Astrocyte of the spinal cord (primary cell): ENCODE measurements around the gene ARHGEF28.

Source experiments
- DNase-seq: peaks from one replicate; pipeline ENCODE4 v3.0.0; 2011; ENCODE audit warnings: low read depth, low spot score
- H3K4me3 ChIP-seq: 2 replicates; pipeline ENCODE4 v1.5.1; 2011; ENCODE audit warnings: low read depth, mild to moderate bottlenecking, low read length, moderate library complexity
- CTCF ChIP-seq: IDR thresholded peaks from 2 replicates; pipeline ENCODE4 v1.5.1; 2012; ENCODE audit warnings: low read depth, mild to moderate bottlenecking, low read length, inconsistent platforms
- in situ Hi-C: cut with HindIII; loops from 2 replicates; pipeline ENCODE4 v1.10.0; 2017; ENCODE audit warnings: low sequenced_read_pairs

The ARHGEF28 gene

DNA sequence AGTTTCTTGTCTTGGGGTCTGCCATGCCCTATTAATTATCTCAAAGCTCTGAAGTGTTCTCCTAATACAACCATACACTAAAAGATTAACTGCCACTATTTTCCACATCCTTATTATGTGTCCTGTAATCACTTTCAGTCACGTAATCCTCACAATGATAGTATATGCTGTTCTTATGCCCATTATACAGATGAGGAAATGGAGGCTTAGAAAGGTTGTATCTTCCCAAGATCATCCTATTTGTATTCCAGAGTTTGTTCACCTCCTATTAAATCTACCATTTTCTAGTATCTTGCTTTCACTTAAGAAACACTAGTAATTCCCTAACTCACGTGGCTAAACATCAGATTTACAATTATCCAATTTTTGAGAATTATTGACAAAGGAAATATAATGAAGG is 2.9 kb upstream of the ARHGEF28 start:
- no peak for TF ChIP-seq CTCF
- in situ Hi-C loops, result no loop called here
- DNase-seq, result no peak
- no peak overlapping the region for H3K4me3 ChIP-seq

DNA sequence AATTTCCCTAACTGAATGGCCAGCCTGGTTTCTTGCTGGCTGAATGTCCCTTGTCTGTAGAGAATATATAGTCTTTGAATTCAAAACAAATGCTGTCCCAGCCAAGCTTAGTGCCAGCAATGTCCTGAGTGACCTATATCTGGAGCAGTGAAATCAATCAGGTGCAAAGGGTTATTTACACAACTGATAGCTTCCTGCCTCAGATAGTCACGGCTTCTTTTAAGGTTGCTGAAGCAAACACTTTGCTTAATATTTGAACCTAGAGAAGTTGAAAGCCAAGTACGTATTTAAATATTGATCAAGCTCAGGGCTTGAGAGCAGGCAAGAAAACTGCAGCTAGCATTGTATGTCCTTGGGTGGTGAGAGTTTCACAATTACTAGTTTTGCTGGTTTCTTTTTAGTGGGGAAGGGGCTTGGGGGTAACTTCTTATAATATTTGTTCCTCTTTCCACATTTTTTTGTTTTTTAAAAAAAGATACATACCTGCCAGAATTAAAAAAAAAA is 2.0 kb upstream of the ARHGEF28 start:
- in situ Hi-C loops, result no loop called here
- H3K4me3 ChIP-seq, result no peak overlapping the region
- TF ChIP-seq CTCF, result no peak
- DNase-seq, result no peak

- in situ Hi-C loops, result no loop called here
- DNase-seq, result no peak
- no peak for TF ChIP-seq CTCF
- H3K4me3 ChIP-seq, result no peak overlapping the region
Observed at GRCh38 chr5:73624888-73625287, 1.1 kb upstream of the ARHGEF28 start.

GRCh38 chr5:73625372-73625943 is 538 bp upstream of the ARHGEF28 start:
- no peak for TF ChIP-seq CTCF
- H3K4me3 ChIP-seq, result peak overlapping the region; percentile 75
- in situ Hi-C loops, result no loop called here
- peak; percentile 47 for DNase-seq

DNA sequence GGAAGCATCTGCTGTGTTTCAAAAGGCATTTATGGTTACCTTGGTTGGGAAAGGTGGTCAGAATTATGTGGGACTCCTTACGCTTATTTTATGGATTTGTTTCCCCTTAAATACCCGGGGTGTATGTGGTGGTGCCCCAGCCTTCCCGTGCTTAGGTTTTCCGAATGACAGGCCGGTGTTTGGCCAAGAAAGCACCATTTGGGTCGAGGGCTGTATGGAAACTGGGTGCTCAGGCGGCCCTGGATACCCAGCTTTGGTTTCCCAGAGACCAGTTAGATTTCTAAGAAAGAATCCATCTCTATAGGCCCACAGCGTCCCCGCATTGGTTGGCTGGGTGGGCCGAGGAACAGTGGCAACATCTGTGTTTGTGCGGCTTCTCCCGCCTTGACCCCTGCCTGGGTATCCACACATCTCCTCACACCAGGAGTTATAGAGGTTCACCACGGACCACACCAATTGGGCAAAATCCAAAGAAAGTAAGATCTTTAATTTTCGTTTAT is 868 bp downstream of the ARHGEF28 start:
- DNase-seq, result no peak
- TF ChIP-seq CTCF, result no peak
- in situ Hi-C loops, result no loop called here
- H3K4me3 ChIP-seq, result peak overlapping the region; percentile 75

- no peak for DNase-seq
- in situ Hi-C loops, result no loop called here
- H3K4me3 ChIP-seq, result no peak overlapping the region
- TF ChIP-seq CTCF, result no peak
Observed at GRCh38 chr5:73629456-73629855, 3.5 kb downstream of the ARHGEF28 start.
